Thymus (tissue), 11 donors: Measurements from ENCODE around the gene RIPOR3. TPM values are rescaled to one million over a fixed set of nuclear protein-coding genes. Genes with fewer than 3 reads are reported as not detected.
"Not testable (repeated sequence)": the region's sequence is repeated elsewhere in the genome, so short reads cannot be mapped to it uniquely, and the experiment has no call there.

Source experiments
- DNase-seq, 9 donors: peaks; one replicate each; pipeline ENCODE4 v3.0.0-alpha.2; 2013; ENCODE audit warnings: low spot score in 9 of 9, low read depth in 6 of 9, missing footprints in 1 of 9
- H3K27ac ChIP-seq, 2 donors: one replicate each; pipeline ENCODE4 v1.5.1; 2013; ENCODE audit warnings: control low read depth in 1 of 2, low read depth in 1 of 2, low read length in 1 of 2, mild to moderate bottlenecking in 1 of 2, moderate library complexity in 1 of 2
- H3K27me3 ChIP-seq, 2 donors: one replicate each; pipeline ENCODE4 v1.5.1; 2013; ENCODE audit warnings: low read length in 1 of 2; ENCODE audit not compliant: control insufficient read depth in 2 of 2, insufficient read depth in 1 of 2
- H3K36me3 ChIP-seq, 2 donors: one replicate each; pipeline ENCODE4 v1.5.1; 2013; ENCODE audit warnings: low read length in 1 of 2, mild to moderate bottlenecking in 1 of 2, moderate library complexity in 1 of 2; ENCODE audit not compliant: control insufficient read depth in 2 of 2, insufficient read depth in 2 of 2
- H3K4me1 ChIP-seq, 2 donors: one replicate each; pipeline ENCODE4 v1.5.1; 2013; ENCODE audit warnings: low read length in 2 of 2; ENCODE audit not compliant: control insufficient read depth in 2 of 2, insufficient read depth in 2 of 2
- H3K4me3 ChIP-seq, 2 donors: one replicate each; pipeline ENCODE4 v1.5.1; 2013; ENCODE audit warnings: low read length in 2 of 2, control low read depth in 1 of 2, mild to moderate bottlenecking in 1 of 2
- H3K9me3 ChIP-seq, 2 donors: one replicate each; pipeline ENCODE4 v1.5.1; 2013; ENCODE audit warnings: low read length in 1 of 2, mild to moderate bottlenecking in 1 of 2; ENCODE audit not compliant: control insufficient read depth in 2 of 2, insufficient read depth in 1 of 2
- WGBS: extraction: QIAGEN DNeasy Blood & Tissue Kit; methylation state at CpG from one replicate; pipeline ENCODE4 v1.1.7; 2013; 5-methylcytosine and 5-hydroxymethylcytosine counted together
- polyA plus RNA-seq: library from polyadenylated mRNA; stranded (reverse); fragments of 200-250 nt; gene quantifications from one replicate; pipeline ENCODE4 v1.2.3, GENCODE V29; 2013
- total RNA-seq: library from RNA; stranded (reverse); fragments of 120-200 nt; gene quantifications from one replicate; pipeline ENCODE4 v1.2.4, GENCODE V29; 2013
- donor health status: healthy.

The RIPOR3 gene
- total and polyA plus RNA-seq, 2 donors: 12.2 to 23.4 TPM

GRCh38 chr20:50624351-50625016 lies 66.9 kb downstream of the RIPOR3 start:
- Histone ChIP-seq H3K4me1 (peaks cover 0 to 4% of the 10 kb centered on the region in 2 donors), H3K9me3 (peaks cover 1 to 10% of the 10 kb centered on the region in 2 donors), H3K4me3 (no peak overlapping the region), H3K27ac (no peak overlapping the region), H3K36me3 (no peaks in the 10 kb centered on the region), H3K27me3 (no peaks in the 10 kb centered on the region)
- DNase-seq: no peak
- 89% methylated on average over 18 of the region's 18 CpGs for WGBS

- Histone ChIP-seq H3K27me3 (no peaks in the 10 kb centered on the region), H3K4me1 (peaks cover 0 to 4% of the 10 kb centered on the region in 2 donors), H3K36me3 (no peaks in the 10 kb centered on the region), H3K4me3 (no peak overlapping the region), H3K9me3 (peaks cover 1 to 10% of the 10 kb centered on the region in 2 donors), H3K27ac (no peak overlapping the region)
- no peak for DNase-seq
- WGBS: 71% methylated on average over 4 of the region's 4 CpGs
Measured at GRCh38 chr20:50621068-50621665, 70.2 kb downstream of the RIPOR3 start.

- not testable (repeated sequence) for H3K27ac ChIP-seq, H3K9me3 ChIP-seq, DNase-seq, H3K36me3 ChIP-seq, H3K4me3 ChIP-seq, H3K4me1 ChIP-seq, H3K27me3 ChIP-seq
- 96% methylated on average over 9 of the region's 9 CpGs for WGBS
Measured at GRCh38 chr20:50620459-50620858, 70.9 kb downstream of the RIPOR3 start.

GRCh38 chr20:50618537-50618936 lies 72.8 kb downstream of the RIPOR3 start:
- 98% methylated on average over 1 of the region's 1 CpG for WGBS
- Histone ChIP-seq H3K36me3 (peaks cover 0 to 3% of the 10 kb centered on the region in 2 donors), H3K27ac (no peak overlapping the region), H3K27me3 (no peaks in the 10 kb centered on the region), H3K4me1 (no peaks in the 10 kb centered on the region), H3K9me3 (peaks cover 1 to 10% of the 10 kb centered on the region in 2 donors), H3K4me3 (no peak overlapping the region)
- no peak for DNase-seq

DNA sequence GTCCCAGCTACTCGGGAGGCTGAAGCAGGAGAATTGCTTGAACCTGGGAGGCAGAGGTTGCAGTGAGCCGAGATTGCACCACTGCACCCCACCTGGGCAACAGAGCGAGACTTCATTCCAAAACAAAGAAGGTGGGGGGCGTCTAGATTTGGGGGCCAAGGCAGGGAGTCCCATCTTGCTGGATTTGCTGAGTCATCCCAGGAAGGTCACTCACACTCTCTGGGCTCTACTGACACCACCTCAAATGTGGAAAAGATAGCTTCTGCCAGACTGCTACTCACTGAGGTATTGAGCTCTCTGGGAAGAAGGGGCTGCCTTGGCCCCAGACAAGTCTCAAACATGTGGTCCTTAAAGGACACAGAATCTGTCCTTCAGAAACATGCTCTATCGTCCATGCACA lies 74.3 kb downstream of the RIPOR3 start:
- no peak overlapping the region for H3K27ac ChIP-seq
- peaks cover 1 to 10% of the 10 kb centered on the region in 2 donors for H3K9me3 ChIP-seq
- H3K4me1 ChIP-seq: no peaks in the 10 kb centered on the region
- no peak for DNase-seq
- no peaks in the 10 kb centered on the region for H3K27me3 ChIP-seq
- WGBS: 95% methylated on average over 5 of the region's 5 CpGs
- peaks cover 0 to 3% of the 10 kb centered on the region in 2 donors for H3K36me3 ChIP-seq
- no peak overlapping the region for H3K4me3 ChIP-seq

DNA sequence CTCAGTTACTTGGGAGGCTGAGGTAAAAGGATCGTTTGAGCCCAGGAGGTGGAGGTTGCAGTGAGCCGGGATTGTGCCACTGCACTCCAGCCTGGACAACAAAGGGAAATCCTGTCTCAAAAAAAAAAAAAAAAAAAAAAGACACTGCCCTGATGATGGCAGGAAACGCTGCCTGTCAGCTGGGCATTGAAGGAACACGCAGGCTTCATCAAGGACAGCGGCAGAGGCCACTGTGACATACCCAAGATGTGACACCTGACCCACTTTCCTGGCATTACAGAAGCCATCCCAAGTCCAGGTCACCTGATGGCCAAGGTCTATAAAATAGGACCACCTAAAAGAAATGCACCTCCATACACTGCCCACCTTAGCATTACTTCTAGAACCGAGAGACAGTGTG lies 75.9 kb downstream of the RIPOR3 start:
- no peaks in the 10 kb centered on the region for H3K27me3 ChIP-seq
- DNase-seq: no peak
- H3K4me1 ChIP-seq: no peaks in the 10 kb centered on the region
- H3K27ac ChIP-seq: no peak overlapping the region
- no peak overlapping the region for H3K4me3 ChIP-seq
- peaks cover 0 to 3% of the 10 kb centered on the region in 2 donors for H3K36me3 ChIP-seq
- 95% methylated on average over 6 of the region's 6 CpGs for WGBS
- H3K9me3 ChIP-seq: peaks cover 0 to under 1% of the 10 kb centered on the region in 2 donors

DNA sequence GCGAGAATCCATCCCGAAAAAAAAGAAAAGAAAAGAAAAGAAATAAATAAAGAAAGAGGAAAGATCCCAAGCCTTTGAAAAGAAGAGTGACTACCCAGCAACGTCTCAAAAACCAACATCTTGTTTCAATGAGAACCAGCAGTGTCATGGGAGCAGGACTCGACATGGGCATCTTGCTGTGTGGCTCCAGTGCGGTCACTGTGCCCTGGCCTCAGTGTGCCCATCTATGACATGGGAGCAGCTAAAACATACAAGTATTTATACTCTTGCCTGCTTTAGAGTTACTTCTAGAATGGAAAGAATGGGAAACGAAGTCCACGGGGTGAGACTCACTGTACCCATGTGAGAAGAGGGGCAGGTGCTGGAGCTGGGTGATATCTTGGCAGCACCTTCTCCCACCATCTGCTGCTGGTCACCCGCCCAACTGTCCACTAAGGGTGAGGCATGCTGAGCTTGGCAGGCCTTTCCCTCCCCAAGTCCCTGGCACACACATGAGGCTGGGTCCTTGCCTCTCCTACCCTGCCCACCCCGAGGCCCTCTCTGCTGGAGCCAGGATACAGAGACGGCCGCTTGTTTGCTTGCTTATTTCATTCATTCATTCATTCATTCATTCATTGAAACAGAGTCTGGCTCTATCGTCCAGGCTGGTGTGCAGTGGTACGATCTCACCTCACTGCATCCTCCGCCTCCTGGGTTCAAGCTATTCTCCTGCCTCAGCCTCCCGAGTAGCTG lies 77.7 kb downstream of the RIPOR3 start:
- Histone ChIP-seq H3K4me3 (no peak overlapping the region), H3K27ac (no peak overlapping the region), H3K4me1 (no peaks in the 10 kb centered on the region), H3K27me3 (no peaks in the 10 kb centered on the region), H3K9me3 (no peaks in the 10 kb centered on the region), H3K36me3 (peaks cover 0 to 3% of the 10 kb centered on the region in 2 donors)
- DNase-seq: no peak
- 97% methylated on average over 15 of the region's 15 CpGs for WGBS

DNA sequence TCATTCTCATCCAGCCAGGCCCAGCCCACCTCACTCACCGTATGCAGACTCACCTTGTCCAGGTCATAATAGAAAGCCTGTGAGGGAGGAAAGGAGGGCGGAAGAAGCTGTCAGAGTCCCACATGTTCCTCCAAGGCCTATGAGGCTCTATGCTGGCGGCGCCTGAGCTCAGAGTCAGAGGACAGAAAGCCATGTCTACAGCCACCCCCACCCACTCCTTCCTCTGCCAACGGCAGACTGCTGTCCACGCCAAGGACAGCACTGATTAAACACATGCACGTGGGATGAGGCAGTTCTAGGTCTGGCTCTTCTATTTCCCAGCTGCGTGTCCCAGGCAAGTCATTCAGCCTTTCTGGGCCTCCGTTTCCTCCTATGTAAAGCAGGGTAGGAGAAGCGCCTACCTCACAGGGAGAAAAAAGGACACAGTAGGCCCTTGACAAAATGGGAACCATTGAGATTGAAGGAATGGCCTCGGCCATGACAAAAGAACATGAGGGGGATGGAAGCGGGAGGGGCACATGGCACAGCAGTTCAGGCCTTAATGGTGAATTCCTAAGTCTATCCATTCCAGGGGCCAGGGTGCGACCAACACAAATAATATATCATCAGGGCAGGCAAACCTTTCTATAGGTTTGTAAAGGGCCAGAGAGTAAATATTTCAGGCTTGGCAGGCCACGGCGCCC lies 80.1 kb downstream of the RIPOR3 start:
- Histone ChIP-seq H3K27me3 (no peaks in the 10 kb centered on the region), H3K27ac (no peak overlapping the region), H3K4me1 (no peaks in the 10 kb centered on the region), H3K9me3 (no peaks in the 10 kb centered on the region), H3K4me3 (no peak overlapping the region), H3K36me3 (peaks cover 0 to 3% of the 10 kb centered on the region in 2 donors)
- DNase-seq: no peak
- 86% methylated on average over 15 of the region's 15 CpGs for WGBS
